GM21723 (cell line): ENCODE measurements around the gene TBL2.
A peak's percentile ranks its signal among the peaks of the same experiment; 100 is the strongest.
"Not testable (repeated sequence)": the region's sequence is repeated elsewhere in the genome, so short reads cannot be mapped to it uniquely, and the experiment has no call there.

Experiments
- ATAC-seq: cut with Tn5 transposase; IDR thresholded peaks from one replicate; pipeline ENCODE4 v1.9.1; 2021; ENCODE audit warnings: mild to moderate bottlenecking, moderate library complexity; ENCODE audit not compliant: unreplicated experiment

Gene TBL2

DNA sequence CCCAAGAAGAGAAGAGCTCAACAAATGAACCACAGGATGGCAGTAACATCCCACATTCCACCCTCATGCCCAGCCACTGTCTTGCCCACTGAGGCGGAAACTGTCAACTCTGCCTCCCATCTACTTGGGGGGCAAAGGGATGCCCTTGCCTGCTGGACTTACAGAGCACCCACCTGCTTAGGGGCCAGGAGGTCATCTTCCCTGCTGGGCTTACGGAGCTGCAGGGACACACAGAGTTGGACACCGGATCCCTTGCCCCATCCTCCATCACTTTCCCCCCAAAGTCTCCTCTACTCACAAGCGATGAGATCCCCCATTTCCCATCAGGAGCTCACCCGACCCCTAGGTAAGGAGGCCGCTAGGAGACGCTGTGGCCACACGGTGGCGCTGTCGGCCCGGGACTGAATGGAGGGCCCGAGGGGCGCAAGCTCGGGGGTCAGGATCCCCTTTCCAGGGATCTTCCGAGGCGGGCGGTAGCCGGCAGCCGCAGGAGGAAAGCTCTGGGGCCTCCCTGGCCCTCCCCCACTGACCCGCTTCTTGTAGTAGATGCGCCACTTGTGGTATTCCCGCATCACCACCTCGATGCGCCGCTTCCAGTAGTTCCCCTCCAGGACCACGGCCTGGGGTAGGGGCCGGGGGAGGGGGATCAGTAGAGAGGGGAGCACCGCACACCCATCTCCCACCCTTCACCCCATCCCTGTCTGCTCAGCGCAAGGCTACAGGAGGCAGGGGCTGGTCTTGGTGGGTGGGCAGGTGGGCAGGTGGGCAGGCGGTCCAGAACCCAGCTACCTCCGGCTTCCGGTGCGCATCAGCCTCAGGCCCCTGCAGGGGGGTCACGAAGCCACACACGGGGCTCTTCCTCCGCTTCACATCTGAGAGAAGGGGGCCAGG is 28.7 kb upstream of the TBL2 start:
- no peak for ATAC-seq

- ATAC-seq = no peak
These were observed 27.3 kb upstream of the TBL2 start for GRCh38 chr7:73605601-73606220.

GRCh38 chr7:73602721-73603651 is 24.6 kb upstream of the TBL2 start:
- ATAC-seq = no peak

- no peak for ATAC-seq
These were observed 21.5 kb upstream of the TBL2 start for GRCh38 chr7:73599916-73600315.

DNA sequence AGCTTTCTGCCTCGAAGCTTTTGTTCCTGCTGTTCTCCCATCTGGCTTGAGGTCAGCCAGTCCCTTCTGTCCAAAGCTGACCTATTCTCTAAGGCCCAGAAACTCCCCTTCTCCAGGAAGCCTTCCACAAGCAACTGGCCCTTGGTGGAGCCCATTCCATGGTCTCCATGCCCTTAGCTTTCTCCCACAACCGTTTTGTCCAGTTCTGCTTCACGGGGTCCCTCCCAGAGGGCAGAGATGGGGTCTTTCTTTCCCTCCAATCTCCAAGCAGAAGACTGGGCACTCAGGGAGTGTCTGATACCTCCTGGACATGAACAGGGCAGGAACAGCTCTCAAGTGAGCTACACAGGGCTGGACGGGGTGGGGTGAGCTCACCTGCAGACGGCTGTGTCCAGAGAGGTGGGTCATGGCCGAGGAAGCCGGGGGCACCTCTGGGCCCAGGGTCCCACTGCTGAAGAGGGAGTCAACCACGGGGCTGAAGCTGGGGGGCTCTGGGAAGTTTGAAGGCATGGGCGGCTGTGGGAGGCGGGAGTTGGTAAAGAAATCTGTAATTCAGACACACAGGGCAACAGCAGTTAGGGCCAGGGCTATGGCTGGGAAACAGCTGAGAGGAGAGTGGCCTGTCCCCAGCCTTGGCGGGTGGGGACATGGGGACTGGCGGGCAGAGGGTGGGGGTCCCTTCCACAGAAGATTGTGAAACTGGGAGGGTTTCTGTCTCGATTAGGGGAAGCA is 20.9 kb upstream of the TBL2 start:
- ATAC-seq = no peak

DNA sequence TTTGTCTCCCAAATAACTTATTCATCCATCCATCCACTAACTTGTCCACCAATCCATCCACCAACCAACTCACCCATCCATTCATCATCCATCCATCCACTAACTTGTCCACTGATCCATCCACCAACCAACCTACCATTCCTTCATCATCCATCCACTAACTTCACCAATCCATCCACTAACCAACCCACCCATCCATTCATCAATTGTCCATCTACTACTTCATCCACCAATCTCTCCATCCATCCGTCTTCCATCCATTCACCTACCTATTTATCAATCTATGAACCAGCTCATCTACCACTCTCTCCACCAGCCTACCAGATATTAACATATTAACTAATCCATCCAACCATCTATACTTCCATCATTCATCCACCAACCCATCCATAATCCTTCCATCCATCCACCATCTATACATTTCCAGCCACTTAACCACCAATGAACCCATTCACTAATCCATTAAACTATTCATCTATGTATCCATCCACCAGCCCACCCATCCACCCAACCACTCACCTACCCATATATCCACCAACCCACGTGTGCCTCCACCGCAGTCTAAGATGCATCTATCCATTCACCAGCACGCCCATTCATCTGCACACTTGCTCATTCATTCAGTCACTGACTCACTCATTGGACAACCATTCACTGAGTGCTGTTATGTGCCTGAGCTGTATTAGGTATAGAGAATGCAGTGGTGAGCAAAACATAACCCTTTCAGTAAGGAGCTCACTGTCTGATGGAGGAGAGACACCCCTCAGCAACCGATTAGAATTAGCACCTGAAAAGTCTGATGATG is 19.8 kb upstream of the TBL2 start:
- ATAC-seq = no peak

GRCh38 chr7:73596191-73597065 is 18.0 kb upstream of the TBL2 start:
- no peak for ATAC-seq

GRCh38 chr7:73595358-73595757 is 17.0 kb upstream of the TBL2 start:
- ATAC-seq = no peak

DNA sequence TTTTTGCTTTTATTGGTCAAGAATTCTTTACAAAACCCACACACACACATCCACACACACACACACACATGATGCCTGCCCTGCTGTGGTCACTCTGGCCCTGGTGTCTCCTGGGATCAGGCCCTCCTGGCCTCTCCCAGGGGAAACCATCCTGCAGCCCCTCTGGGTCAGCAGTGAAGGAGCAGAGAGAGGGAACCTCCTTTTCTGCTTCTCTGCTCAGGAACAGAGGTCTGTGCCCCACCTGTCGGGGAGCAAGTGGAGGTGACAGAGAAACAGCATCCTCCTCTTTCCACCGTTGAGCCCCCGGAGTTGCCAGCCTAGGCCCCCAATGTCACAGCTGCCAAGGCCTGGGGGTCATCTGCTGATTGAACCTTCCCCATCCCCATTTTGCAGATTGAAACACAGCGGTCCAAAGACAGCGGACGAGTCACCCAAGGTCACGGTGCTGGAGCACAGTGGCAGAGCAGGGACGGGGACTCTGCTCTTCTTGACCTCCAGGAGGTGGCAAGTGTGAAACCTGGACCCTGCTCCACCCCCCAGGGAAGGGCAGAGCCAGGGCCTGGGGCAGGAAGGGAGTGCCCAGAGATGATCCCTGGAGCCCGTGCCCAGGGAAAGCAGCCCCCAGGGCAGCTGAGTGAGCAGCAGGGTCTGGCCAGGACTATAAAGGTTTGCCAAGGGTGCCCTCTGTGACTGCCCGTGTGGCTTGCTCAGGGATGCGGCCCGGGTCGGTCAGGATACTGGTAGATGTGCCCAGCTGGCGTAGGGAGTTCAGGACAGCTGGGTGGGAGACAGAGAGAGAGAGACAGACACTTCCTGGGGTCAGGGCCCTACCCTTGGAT is 15.0 kb upstream of the TBL2 start:
- no peak for ATAC-seq

- no peak for ATAC-seq
These were observed 8.5 kb upstream of the TBL2 start for GRCh38 chr7:73586911-73587310.

DNA sequence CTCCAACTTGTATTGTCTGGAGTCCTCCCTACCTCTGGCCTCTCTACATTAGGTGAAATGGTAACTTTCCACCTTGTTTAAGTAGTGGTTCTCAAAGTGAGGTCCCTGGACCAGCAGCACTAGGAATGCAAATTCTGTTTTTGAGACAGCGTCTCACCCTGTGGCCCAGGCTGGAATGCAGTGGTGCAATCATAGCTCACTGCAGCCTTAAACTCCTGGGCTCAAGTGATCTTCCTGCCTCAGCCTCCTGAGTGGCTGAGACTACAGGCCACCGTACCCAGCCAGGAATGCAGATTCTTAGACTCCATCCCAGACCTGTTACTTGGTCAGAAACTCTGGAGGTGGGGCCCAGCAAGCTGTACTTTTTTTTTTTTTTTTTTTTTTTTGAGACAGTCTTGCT is 6.8 kb upstream of the TBL2 start:
- ATAC-seq = no peak

GRCh38 chr7:73582664-73583202 is 4.4 kb upstream of the TBL2 start:
- ATAC-seq = no peak

GRCh38 chr7:73581006-73581405 is 2.6 kb upstream of the TBL2 start:
- not testable (repeated sequence) for ATAC-seq

- peak; percentile 14 for ATAC-seq
These were observed 595 bp downstream of the TBL2 start for GRCh38 chr7:73577627-73578341.

DNA sequence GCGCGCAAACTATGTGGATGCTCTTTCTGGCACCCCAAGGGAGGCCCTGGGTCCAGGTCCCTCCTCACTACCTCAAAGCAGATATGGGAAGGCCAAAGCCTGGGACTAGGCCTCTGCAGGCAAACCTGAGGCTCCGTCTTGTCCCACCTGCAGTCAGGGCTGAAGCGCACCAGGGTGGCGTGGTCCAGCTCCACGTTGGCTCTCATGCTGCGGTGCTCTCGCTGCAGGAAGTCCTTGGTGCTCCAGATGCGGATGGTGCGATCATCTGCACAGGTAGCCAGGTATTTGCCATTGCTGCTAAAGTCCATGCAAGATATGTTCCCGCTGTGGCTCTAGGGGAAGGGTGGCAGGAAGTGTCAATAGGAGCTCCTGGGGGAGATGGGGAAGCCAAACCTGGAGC is 4.6 kb downstream of the TBL2 start:
- no peak for ATAC-seq

DNA sequence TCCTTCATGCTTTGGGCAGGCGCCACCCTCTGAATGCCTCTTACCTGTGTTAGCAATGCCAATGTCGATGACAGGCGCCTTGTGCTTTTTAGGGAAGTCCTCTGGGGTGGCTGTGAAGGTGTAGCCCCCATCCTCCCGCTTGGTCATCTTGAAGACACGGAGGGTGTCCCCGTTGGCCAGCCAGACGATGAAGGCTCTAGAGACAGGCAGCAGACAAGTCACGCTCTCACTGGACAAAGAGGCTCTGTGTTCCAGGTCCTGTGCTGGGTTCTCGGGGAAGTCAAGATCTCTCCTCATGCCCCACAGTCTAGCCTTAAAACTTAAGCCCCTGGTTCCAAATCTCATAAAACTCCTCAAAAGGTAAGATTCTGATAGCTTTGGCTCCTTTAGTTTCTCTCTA is 5.1 kb downstream of the TBL2 start:
- ATAC-seq = no peak

- no peak for ATAC-seq
These were observed 5.6 kb downstream of the TBL2 start for GRCh38 chr7:73572767-73573186.
